Measurements from ENCODE around the gene RCBTB1. TPM values are rescaled to one million over a fixed set of nuclear protein-coding genes. Genes with fewer than 3 reads are reported as not detected.

Gene RCBTB1
- total RNA-seq, 1 donor from 2014 or later = 16.1 TPM

- peaks cover 14% of the 10 kb centered on the region for H3K4me1 ChIP-seq (ENCODE audit: insufficient read depth, low read length)
- TF ChIP-seq EZH2 (IDR thresholded peaks at IDR 0.05; ENCODE audit: insufficient read depth, low read length) (no peak), CTCF (IDR thresholded peaks at IDR 0.05; ENCODE audit: insufficient read depth, low read depth, low read length) (no peak)
- no peak overlapping the region for H2AFZ ChIP-seq (ENCODE audit: low read depth, low read length)
- no peaks in the 10 kb centered on the region for H3K9me3 ChIP-seq (ENCODE audit: insufficient read depth, low read depth, low read length)
- no peaks in the 10 kb centered on the region for H3K9me3 Mint-ChIP-seq (ENCODE audit: unreplicated experiment)
- H3K27ac ChIP-seq (ENCODE audit: low read depth, low read length) = no peak overlapping the region
- H3K79me2 ChIP-seq (ENCODE audit: insufficient read depth, low read length) = no peaks in the 10 kb centered on the region
- no peak overlapping the region for H3K4me3 Mint-ChIP-seq (ENCODE audit: unreplicated experiment)
- H3K4me2 ChIP-seq (ENCODE audit: low read length) = no peak overlapping the region
- H3K27me3 Mint-ChIP-seq (ENCODE audit: low read depth, unreplicated experiment) = peaks cover 3% of the 10 kb centered on the region
- FAIRE-seq (no peak), DNase-seq (ENCODE audit: low read depth) (no peak)
- no peaks in the 10 kb centered on the region for H3K36me3 ChIP-seq (ENCODE audit: insufficient read depth, low read length)
- H3K4me3 ChIP-seq (ENCODE audit: insufficient read depth, low read depth, low read length) = no peak overlapping the region
- no peaks in the 10 kb centered on the region for H3K27me3 ChIP-seq (ENCODE audit: insufficient read depth, low read length)
- peaks cover 12% of the 10 kb centered on the region for H3K4me1 Mint-ChIP-seq (ENCODE audit: low read depth, unreplicated experiment)
- peak overlapping the region; percentile 43 for H3K27ac Mint-ChIP-seq (ENCODE audit: unreplicated experiment)
- H4K20me1 ChIP-seq (ENCODE audit: insufficient read depth, low read length) = no peaks in the 10 kb centered on the region
- no peak overlapping the region for H3K9ac ChIP-seq (ENCODE audit: low read length)
- no peaks in the 10 kb centered on the region for H3K36me3 Mint-ChIP-seq (ENCODE audit: low read depth, unreplicated experiment)
Measured at GRCh38 chr13:49625392-49626079, 40.2 kb upstream of the RCBTB1 start.

- Histone ChIP-seq H2AFZ (ENCODE audit: low read depth, low read length) (no peak overlapping the region), H3K4me1 (ENCODE audit: insufficient read depth, low read length) (peaks cover 3% of the 10 kb centered on the region), H3K36me3 (ENCODE audit: insufficient read depth, low read length) (no peaks in the 10 kb centered on the region), H3K79me2 (ENCODE audit: insufficient read depth, low read length) (no peaks in the 10 kb centered on the region), H3K27ac (ENCODE audit: low read depth, low read length) (no peak overlapping the region), H3K4me2 (ENCODE audit: low read length) (no peak overlapping the region), H3K4me3 (ENCODE audit: insufficient read depth, low read depth, low read length) (no peak overlapping the region), H3K27me3 (ENCODE audit: insufficient read depth, low read length) (no peaks in the 10 kb centered on the region), H3K9ac (ENCODE audit: low read length) (no peak overlapping the region), H4K20me1 (ENCODE audit: insufficient read depth, low read length) (no peaks in the 10 kb centered on the region), H3K9me3 (ENCODE audit: insufficient read depth, low read depth, low read length) (no peaks in the 10 kb centered on the region)
- Mint-ChIP-seq H3K27ac (ENCODE audit: unreplicated experiment) (no peak overlapping the region), H3K4me3 (ENCODE audit: unreplicated experiment) (no peak overlapping the region), H3K27me3 (ENCODE audit: low read depth, unreplicated experiment) (peaks cover 3% of the 10 kb centered on the region), H3K4me1 (ENCODE audit: low read depth, unreplicated experiment) (peaks cover 11% of the 10 kb centered on the region), H3K36me3 (ENCODE audit: low read depth, unreplicated experiment) (no peaks in the 10 kb centered on the region), H3K9me3 (ENCODE audit: unreplicated experiment) (no peaks in the 10 kb centered on the region)
- no peak for DNase-seq (ENCODE audit: low read depth)
- no peak for FAIRE-seq
- TF ChIP-seq CTCF (IDR thresholded peaks at IDR 0.05; ENCODE audit: insufficient read depth, low read depth, low read length) (no peak), EZH2 (IDR thresholded peaks at IDR 0.05; ENCODE audit: insufficient read depth, low read length) (no peak)
Measured at GRCh38 chr13:49624229-49624628, 38.9 kb upstream of the RCBTB1 start.

Measured in astrocyte (in vitro differentiated cells and primary cell).